Ovary (tissue), 9 donors: ENCODE results near the gene ATR. TPM values are rescaled to one million over a fixed set of nuclear protein-coding genes. Genes with fewer than 3 reads are reported as not detected.

Source experiments
- DNase-seq, 5 donors: peaks; one replicate each; pipeline ENCODE4 v3.0.0-alpha.2; 2019 to 2020
- H3K27ac ChIP-seq, 2 donors: fragments of 200-600 bp; one replicate each; pipeline versions ENCODE4 v1.5.1 to v1.8.0; 2019 to 2022
- H3K27me3 ChIP-seq: fragments of 200-600 bp; one replicate; pipeline ENCODE4 v1.8.0; 2022
- H3K36me3 ChIP-seq: fragments of 200-600 bp; sonication (generic); one replicate; pipeline ENCODE4 v1.5.1; 2019
- H3K4me1 ChIP-seq: one replicate; pipeline ENCODE4 v1.8.1; 2013; ENCODE audit warnings: mild to moderate bottlenecking, moderate library complexity; ENCODE audit not compliant: insufficient read depth
- H3K4me3 ChIP-seq: fragments of 200-600 bp; sonication (generic); one replicate; pipeline ENCODE4 v1.5.1; 2017
- H3K9me3 ChIP-seq, 2 donors: fragments of 200-600 bp in 1 of 2; sonication (generic) in 1 of 2; one replicate each; pipeline versions ENCODE4 v1.5.1 to v1.8.1; 2013 to 2019; ENCODE audit warnings: mild to moderate bottlenecking in 1 of 2, moderate library complexity in 1 of 2
- EP300 ChIP-seq: sonication (generic); formaldehyde crosslinking; IDR thresholded peaks from one replicate; pipeline ENCODE4 v1.6.1; 2017; ENCODE audit warnings: antibody characterized with exemption
- POLR2A ChIP-seq: fragments of 450-650 bp; IDR thresholded peaks from one replicate; pipeline ENCODE4 v1.6.1; 2017; ENCODE audit warnings: antibody characterized with exemption, mild to moderate bottlenecking, moderate library complexity
- WGBS, 3 donors: extraction: QIAGEN DNeasy Blood & Tissue Kit in 1 of 3; methylation state at CpG; one replicate each; pipeline versions ENCODE4 v1.1.5 to v1.1.7; 2013 to 2017; 5-methylcytosine and 5-hydroxymethylcytosine counted together
- intact Hi-C, 4 donors: fragments of 100-400 bp; cut with DNase I; formaldehyde crosslinking; loops; one replicate each; pipeline versions ENCODE4 v1.11.0 to v1.15.1; 2022 to 2023
- polyA plus RNA-seq, 2 donors: library from polyadenylated mRNA; stranded (reverse); fragments of 200-250 nt in 1 of 2; fragments of 350-450 nt in 1 of 2; fragmentation: Illumina TruSeq in 1 of 2; extraction: RNeasy Lipid Tissue Mini Kit (QIAGEN cat#74804) in 1 of 2; gene quantifications; one replicate each; pipeline ENCODE4 v1.2.3, GENCODE V29; 2013 to 2014
- total RNA-seq, 7 donors: library from RNA; depleted of rRNA in 2 of 7; stranded (reverse); fragments of >200 nt in 2 of 7; fragmentation: NEBNext Ultra II Directional in 3 of 7; extraction: Animal tissue kit (Norgen Biotek cat#: 25700) in 3 of 7; gene quantifications; one replicate each; pipeline versions ENCODE4 v1.1.0 to v1.2.4, GENCODE V29; 2016 to 2023
- TF ChIP-seq, protein P1 (sequence below), 3 donors: fragments of 450-650 bp in 2 of 3; fragments of 200-600 bp in 1 of 3; IDR thresholded peaks; one replicate each; pipeline versions ENCODE4 v1.5.1 to v1.8.0; 2016 to 2022; ENCODE audit warnings: antibody characterized with exemption in 3 of 3, mild to moderate bottlenecking in 1 of 3
- donor health status: DM: no; HTN: no; CAD: no; lungs with moderate emphysema.
- donor health status: DM: no; HTN: no; CAD: no.
- donor health status: Bipolar disorder and iron deficiency.
- donor health status: DM: yes; HTN: yes; CAD: no.
- donor health status: DM: no; HTN: no; CAD: no.
- donor health status: DM: yes; HTN: yes; CAD: no.

ATR gene
- total and polyA plus RNA-seq, 9 donors: 6.0 to 23.4 (median 17.3) TPM

GRCh38 chr3:142614059-142614626, 35.6 kb upstream of the ATR start:
- Histone ChIP-seq H3K27me3 (no peaks in the 10 kb centered on the region), H3K4me1 (no peaks in the 10 kb centered on the region), H3K4me3 (no peak overlapping the region), H3K27ac (no peak overlapping the region), H3K9me3 (no peaks in the 10 kb centered on the region), H3K36me3 (no peaks in the 10 kb centered on the region)
- no peak for DNase-seq
- 81 to 89% (median 84%) methylated on average over 2 of the region's 2 CpGs for WGBS, 3 donors
- TF ChIP-seq POLR2A (no peak), EP300 (no peak)
- TF ChIP-seq, protein P1, sequence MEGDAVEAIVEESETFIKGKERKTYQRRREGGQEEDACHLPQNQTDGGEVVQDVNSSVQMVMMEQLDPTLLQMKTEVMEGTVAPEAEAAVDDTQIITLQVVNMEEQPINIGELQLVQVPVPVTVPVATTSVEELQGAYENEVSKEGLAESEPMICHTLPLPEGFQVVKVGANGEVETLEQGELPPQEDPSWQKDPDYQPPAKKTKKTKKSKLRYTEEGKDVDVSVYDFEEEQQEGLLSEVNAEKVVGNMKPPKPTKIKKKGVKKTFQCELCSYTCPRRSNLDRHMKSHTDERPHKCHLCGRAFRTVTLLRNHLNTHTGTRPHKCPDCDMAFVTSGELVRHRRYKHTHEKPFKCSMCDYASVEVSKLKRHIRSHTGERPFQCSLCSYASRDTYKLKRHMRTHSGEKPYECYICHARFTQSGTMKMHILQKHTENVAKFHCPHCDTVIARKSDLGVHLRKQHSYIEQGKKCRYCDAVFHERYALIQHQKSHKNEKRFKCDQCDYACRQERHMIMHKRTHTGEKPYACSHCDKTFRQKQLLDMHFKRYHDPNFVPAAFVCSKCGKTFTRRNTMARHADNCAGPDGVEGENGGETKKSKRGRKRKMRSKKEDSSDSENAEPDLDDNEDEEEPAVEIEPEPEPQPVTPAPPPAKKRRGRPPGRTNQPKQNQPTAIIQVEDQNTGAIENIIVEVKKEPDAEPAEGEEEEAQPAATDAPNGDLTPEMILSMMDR (IDR thresholded peaks at IDR 0.05): no peak
- intact Hi-C loops: no loop called here

GRCh38 chr3:142613491-142613890, 35.0 kb upstream of the ATR start:
- WGBS, 3 donors: 68 to 77% (median 76%) methylated on average over 1 of the region's 1 CpG
- H3K27ac ChIP-seq: no peak overlapping the region
- H3K27me3 ChIP-seq: no peaks in the 10 kb centered on the region
- no peaks in the 10 kb centered on the region for H3K36me3 ChIP-seq
- DNase-seq: no peak
- no peak overlapping the region for H3K4me3 ChIP-seq
- H3K4me1 ChIP-seq: no peaks in the 10 kb centered on the region
- no peaks in the 10 kb centered on the region for H3K9me3 ChIP-seq
- intact Hi-C loops: no loop called here
- TF ChIP-seq EP300 (no peak), POLR2A (no peak)
- TF ChIP-seq, protein P1 (IDR thresholded peaks at IDR 0.05): no peak

GRCh38 chr3:142611206-142611605, 32.7 kb upstream of the ATR start:
- Histone ChIP-seq H3K36me3 (no peaks in the 10 kb centered on the region), H3K4me3 (no peak overlapping the region), H3K9me3 (no peaks in the 10 kb centered on the region), H3K4me1 (no peaks in the 10 kb centered on the region), H3K27ac (no peak overlapping the region), H3K27me3 (no peaks in the 10 kb centered on the region)
- DNase-seq: no peak
- intact Hi-C loops: no loop called here
- no peak for TF ChIP-seq EP300
- WGBS, 3 donors: 95 to 100% (median 96%) methylated on average over 1 of the region's 1 CpG

DNA sequence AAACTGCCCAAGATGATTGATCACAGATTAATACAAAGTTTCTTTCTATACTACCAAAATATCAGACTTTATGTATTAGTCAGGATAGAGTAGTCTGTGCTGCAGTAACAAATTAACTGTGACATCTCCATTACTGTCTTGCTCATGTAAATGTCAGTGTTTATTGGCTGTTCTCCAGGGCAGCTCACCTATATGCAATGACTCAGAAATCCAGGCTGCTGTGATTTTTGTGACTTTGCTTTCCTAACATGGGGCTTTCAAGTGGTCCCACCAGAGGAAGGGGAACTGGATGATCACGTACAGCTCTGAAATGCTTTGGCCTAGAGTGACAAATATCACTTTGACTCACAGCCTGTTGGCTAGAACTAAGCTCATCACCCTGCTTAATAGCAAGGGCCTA, 30.6 kb upstream of the ATR start:
- no peak for DNase-seq
- H3K4me1 ChIP-seq: no peaks in the 10 kb centered on the region

DNA sequence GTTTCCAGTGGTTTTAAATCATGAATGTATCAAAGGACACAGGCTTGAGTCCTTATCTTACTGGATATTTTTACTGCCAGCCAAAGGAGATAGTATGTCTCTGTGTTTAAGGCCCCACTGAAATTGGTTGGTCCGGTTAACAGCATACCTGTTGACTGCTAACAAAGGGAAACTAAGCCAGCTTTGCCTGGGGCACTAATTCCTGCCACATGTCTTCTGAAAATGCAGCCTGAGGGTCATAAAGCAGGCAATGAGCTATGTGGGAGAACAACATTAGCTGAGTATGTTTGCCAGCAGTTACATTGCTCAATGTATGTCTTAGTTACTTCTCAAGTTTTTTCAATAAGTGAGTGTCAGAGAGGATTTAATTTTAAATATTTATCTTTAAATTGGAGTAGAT, 30.1 kb upstream of the ATR start:
- Histone ChIP-seq H3K4me3 (no peak overlapping the region), H3K4me1 (no peaks in the 10 kb centered on the region), H3K27me3 (no peaks in the 10 kb centered on the region), H3K27ac (no peak overlapping the region), H3K36me3 (no peaks in the 10 kb centered on the region), H3K9me3 (no peaks in the 10 kb centered on the region)
- TF ChIP-seq POLR2A (no peak), EP300 (no peak)
- TF ChIP-seq, protein P1 (IDR thresholded peaks at IDR 0.05): no peak
- intact Hi-C loops: no loop called here
- no peak for DNase-seq
- WGBS, 3 donors: 92 to 96% (median 93%) methylated on average over 1 of the region's 1 CpG

More for the DNA sequence above, 30.6 kb upstream of the ATR start:
- Histone ChIP-seq H3K27me3 (no peaks in the 10 kb centered on the region), H3K9me3 (no peaks in the 10 kb centered on the region), H3K36me3 (no peaks in the 10 kb centered on the region), H3K4me3 (no peak overlapping the region), H3K27ac (no peak overlapping the region)
- TF ChIP-seq EP300 (no peak), POLR2A (no peak)
- TF ChIP-seq, protein P1 (IDR thresholded peaks at IDR 0.05): no peak
- intact Hi-C loops: no loop called here
- 86 to 96% (median 94%) methylated on average over 1 of the region's 1 CpG for WGBS, 3 donors
